ENCODE results near the gene APCDD1. TPM values are rescaled to one million over a fixed set of nuclear protein-coding genes. Genes with fewer than 3 reads are reported as not detected.

The APCDD1 gene
- total RNA-seq, 4 donors from 2014 or later: 47.6 to 191 (median 118) TPM

GRCh38 chr18:10537765-10538164, 83.3 kb downstream of the APCDD1 start:
- no peak for TF ChIP-seq CTCF (IDR thresholded peaks at IDR 0.05; ENCODE audit: low read depth)

Other genes starting within 250 kb of the APCDD1 start
- gene NAPG, start 71.4 kb downstream of the APCDD1 start, total RNA-seq: 10 to 100 TPM; 26.5 to 52.5 (median 28.6) TPM